ENCODE results near the gene PRKCE.
"Not testable (repeated sequence)": the region's sequence is repeated elsewhere in the genome, so short reads cannot be mapped to it uniquely, and the experiment has no call there.

The PRKCE gene

DNA sequence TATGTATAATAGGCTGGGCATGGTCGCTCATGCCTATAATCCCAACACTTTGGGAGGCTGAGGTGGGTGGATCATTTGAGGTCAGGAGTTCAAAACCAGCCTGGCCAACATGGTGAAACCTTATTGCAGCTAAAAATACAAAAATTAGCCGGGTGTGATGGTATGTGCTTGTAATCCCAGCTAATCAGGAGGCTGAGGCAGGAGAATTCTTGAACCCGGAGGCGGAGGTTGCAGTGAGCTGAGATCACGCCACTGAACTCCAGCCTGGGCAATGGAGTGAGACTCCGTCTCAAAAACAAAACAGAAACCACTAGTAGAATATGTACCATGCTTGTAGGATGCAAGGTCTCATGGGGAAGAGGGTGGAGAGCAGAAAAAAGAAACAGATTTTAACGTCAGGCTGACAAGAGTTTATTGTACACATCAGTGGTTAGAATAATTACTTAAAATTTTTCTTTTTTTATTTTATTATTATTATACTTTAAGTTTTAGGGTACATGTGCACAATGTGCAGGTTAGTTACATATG lies 44.1 kb downstream of the PRKCE start:
- not testable (repeated sequence) for DNase-seq (ENCODE audit: insufficient read length, low spot score); FAIRE-seq

DNA sequence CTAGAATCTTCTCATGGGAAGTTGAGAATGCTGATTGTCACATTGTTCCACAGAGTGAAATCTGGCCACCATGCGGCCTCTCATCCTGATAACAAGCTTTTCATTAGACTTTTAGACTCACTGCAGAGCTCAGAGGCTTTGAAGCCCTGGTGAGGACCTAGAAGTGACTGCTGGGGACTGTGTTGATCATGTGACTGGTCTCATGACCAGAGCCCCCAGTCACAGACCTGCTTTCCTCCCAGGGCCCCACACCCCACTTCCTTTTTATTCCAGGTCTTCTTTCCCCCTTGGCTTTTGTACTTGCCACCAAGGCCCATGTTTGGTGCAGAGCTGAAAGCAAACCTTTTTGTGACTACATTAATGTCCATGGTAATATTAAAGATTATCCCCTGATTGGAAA lies 45.2 kb downstream of the PRKCE start:
- DNase-seq (ENCODE audit: insufficient read length, low spot score): no peak
- FAIRE-seq: no peak

DNA sequence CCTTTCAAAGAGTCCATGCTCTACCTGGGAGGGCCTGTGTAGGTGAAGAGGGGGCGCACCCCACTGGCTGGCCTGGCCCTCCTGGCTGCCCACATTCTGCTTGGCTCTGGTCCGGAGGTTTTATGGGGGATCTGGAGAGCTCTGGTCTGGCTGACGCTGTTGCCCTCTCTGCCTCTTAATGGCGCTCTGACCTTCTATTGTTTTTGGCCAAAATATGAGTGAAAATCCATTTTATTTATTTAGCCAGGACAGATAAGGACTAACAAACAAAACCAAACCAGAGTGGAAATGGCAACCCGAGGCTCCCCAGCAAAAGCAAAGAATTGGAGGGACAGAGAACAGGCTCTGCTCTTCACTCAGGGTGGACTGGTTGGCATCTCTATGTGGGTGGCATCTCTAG lies 45.7 kb downstream of the PRKCE start:
- DNase-seq (ENCODE audit: insufficient read length, low spot score) (no peak), FAIRE-seq (no peak)

DNA sequence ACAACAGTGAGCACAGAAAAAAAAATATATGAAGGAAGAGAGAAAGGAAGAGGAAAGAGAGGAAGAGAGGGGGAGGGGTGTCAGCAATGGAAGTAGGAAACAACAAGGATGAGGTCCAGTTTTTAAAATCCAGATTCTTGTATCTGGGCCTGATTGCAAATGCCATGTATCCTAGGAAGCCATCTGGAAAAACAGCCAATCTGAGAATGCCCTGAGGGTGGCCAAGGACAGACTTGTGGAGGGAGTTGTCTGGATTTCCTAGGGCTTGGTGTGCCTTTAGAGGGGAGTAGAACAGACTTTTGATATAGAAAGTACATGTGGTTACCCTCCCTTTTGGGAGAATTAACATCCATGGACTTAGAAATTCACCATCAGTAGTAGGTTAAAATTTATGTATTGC lies 47.1 kb downstream of the PRKCE start:
- FAIRE-seq (no peak), DNase-seq (ENCODE audit: insufficient read length, low spot score) (no peak)

DNA sequence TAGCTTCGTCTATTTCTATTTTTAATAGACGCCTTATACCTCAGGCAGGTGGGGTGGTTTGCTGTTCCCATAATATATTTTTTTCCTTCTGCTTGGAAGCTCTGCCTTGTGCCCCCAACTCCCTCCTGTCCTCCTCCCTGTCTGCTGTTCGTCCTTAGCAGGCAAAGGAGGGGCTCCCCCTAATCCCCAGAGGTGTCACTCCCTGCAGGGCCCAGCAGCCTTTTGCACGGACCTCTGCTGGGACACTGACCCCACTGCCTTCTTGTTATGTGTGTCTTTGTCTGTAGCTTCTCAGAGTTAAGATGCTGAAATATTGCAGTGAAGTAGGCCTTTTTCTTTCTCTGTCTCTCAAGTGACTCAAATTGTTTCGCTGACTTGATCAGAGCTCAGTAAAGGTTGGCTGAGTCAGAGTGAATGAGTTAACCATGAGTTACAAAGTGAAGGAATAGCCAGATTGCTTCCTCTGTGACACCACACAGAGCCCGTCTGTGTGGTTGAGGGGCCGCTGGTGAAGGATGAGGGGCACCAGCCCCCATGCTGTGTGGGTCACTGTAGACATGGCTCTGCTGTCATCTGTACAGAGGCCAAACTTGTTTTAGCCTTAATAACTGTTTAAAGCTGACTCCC lies 47.7 kb downstream of the PRKCE start:
- DNase-seq (ENCODE audit: insufficient read length, low spot score) (peak; percentile 24), FAIRE-seq (no peak)

DNA sequence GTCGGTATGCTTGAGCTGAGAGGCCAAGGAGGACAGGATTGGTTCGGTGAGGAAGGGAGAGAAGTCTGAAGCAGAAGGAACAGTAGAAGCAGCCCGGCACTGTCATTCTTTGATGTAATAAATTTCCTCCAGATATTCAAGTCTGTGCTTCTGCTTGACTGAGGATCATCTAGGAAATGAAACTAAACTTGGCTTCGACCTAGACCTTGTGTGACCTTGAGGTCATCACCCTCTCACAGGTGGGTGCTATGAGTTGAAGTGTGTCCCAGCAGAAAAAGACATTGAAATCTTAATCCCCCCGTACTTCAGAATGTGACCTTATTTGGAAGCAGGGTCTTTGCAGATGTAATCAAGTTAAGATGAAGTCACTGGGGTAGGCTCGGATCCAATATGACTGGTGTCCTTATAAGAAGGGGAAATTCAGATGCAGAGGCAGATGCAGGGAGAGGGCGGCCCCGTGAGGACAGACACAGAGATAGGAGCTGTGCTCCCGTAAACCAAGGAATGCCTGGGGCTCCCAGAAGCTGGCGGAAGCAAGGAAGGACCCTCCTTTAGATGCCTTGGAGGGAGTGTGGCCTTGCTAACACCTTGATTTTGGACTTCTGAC lies 49.0 kb downstream of the PRKCE start:
- no peak for FAIRE-seq
- no peak for DNase-seq (ENCODE audit: insufficient read length, low spot score)

DNA sequence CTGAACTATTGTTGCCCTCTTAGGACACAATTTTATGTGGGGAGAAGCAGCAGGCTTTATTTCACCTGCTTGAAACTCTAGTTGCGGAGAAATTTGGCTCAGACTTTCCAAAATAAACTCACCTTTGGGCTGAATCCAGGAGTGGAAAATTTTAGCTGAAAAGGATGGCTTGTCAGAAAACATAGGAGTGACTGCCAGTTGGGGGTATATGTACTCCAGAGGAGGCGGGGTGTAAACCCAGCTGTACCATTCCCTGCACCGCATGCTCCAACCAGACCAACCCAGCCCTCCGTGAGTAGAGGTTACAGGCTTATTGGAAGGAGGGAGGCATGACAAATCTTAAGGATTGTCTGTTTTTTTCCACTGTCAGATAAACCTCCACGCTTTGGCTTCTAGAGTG lies 53.8 kb downstream of the PRKCE start:
- DNase-seq (ENCODE audit: insufficient read length, low spot score) (no peak), FAIRE-seq (no peak)

DNA sequence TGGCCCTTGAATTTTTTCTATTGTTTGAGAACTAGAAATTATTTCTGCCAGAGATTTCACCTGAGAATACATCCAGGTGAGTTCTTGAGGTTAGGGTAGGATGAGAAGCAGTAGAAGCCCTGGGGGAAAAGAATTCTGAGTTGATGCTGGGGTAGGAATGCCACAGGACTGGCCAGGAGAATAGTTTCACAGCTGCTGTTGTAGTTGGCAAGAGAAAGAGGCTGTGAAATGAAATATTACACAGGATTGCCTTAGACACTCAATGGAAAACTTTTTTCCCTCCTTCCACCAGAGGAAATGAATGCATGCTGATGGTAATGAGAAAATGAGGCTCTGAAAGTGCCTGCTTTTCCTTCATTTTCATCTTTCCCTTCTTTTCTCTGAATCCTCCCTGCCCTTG lies 54.6 kb downstream of the PRKCE start:
- FAIRE-seq: no peak
- no peak for DNase-seq (ENCODE audit: insufficient read length, low spot score)

DNA sequence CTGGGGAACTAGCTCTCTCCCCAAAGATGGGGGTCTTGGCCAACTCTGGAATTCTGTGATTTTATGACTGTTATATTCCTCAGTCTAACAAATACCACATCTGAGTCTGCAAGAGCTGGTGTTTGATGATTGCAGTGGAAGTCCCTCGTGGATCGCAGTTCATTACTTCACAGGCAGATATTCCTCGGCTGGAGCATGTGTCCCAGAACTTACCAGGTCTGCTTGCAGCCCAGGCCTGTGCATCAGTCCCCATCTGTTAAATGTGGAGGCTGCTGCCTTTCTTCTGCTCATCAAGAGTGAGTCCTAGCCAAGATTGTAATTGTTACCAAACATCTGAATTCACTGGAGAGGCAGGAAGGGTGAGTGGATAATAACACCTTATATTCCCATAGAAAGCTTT lies 55.5 kb downstream of the PRKCE start:
- DNase-seq (ENCODE audit: insufficient read length, low spot score): no peak

DNA sequence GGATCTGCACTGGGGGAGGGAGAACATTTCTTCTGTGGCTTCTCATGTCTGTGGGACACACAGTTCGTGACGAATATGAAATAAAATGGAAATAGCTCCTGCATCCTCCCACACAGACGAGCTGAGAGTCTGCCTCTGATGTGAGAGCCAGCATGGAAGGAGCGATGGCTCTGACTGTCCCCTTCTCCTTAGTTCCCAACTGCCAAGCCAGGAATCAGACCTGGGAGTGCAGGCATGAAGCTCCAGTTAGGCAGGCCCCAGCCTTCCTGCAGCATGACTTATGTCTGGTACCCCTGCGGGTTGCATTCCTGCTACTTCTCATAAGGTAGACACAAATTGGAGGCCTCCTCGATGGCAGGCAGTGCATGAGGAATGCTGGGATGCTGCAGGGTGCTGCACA lies 56.2 kb downstream of the PRKCE start:
- FAIRE-seq (no peak), DNase-seq (ENCODE audit: insufficient read length, low spot score) (no peak)

More for the DNA sequence above, 55.5 kb downstream of the PRKCE start:
- FAIRE-seq: no peak

DNA sequence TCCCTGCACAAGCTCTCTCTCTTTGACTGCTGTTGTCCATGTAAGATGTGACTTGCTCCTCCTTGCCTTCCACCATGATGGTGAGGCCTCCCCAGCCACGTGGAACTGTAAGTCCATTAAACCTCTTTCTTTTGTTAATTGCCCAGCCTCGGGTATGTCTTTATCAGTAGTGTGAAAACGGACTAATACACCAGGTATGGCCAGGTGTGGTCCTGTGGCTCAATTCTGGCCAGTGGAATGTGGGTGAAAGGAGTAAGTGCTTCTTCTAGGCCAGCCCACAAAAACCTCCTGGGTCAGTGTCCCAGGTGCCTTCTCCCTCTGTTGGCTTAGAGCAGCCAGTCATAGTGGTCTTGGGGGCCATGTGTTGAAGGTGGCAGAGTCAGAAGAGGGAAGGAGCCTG lies 57.0 kb downstream of the PRKCE start:
- FAIRE-seq (no peak), DNase-seq (ENCODE audit: insufficient read length, low spot score) (no peak)

DNA sequence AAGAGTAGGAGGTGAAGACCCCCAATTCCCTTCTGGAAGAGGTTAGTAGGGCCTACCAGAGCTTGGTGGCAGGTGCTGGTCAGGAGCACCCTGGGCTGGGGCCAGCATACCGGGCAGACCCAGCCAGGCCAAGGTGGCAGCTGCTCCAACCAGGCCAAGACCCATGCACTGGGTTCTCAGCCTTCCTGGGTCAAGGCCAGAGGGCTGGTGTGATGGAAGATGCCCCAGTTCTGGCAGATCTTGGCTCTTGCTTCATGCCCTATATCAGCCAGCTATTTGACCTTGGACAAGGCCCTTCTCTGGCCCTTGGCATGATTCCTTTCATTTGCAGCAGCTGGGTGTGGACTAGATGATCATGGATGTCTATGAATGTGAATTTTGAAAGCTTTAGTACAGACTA lies 57.7 kb downstream of the PRKCE start:
- DNase-seq (ENCODE audit: insufficient read length, low spot score): no peak
- no peak for FAIRE-seq

DNA sequence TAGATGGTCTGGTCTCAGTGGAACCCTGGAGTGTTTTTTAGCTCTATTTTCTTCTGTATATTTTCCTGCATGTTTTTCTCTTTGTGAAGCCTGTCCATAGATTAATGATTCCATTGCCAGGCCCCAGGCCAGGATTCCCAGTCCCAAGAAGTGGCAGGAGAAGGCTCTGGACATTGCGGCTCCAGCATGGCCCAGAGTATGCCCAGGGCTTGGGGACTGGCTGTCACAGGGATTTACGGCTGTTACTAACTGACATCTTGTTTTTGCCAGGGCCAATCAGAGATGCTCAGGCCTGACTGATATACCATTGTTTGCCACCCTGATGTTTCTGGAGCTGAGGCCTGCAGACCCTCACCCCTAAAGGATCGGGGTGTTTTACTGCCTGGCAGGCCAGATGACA lies 59.0 kb downstream of the PRKCE start:
- FAIRE-seq (no peak), DNase-seq (ENCODE audit: insufficient read length, low spot score) (no peak)

DNA sequence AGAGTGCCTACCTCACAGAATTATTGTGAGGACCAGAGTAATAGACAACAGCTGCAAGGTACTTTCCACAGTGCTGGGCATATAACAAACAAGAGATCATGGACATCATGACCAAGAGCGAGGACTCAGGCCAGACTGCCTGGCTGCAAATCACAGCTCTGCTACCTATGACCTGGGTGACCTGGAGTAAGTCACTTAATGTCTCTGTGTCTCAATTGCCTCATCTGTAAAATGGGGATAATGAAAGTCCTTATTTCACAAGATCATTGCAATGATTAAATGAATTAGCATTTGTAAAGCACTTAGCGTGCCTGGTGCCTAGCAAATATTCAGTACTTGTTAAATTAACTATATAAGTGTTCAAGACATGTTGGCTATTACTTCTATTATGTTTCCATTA lies 59.7 kb downstream of the PRKCE start:
- DNase-seq (ENCODE audit: insufficient read length, low spot score): no peak

DNA sequence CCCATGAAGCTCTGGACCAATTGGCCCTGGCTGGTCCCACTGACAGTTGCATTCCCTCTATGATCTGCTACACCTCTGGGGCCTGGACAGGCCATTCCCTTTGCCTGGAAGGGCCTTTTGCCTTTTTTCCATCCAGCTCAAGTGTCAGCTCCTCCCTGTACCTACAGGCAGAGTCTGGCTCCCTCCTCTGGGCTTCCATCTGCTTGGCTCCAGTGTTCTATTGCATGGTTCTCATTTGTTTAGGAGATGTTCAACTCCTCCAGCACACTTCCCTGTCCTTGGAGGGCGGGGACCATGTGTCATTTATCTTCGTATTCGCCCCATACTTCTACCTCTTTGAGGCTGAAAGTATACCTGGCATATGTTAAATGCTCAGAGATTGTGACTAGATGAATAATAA lies 61.1 kb downstream of the PRKCE start:
- DNase-seq (ENCODE audit: insufficient read length, low spot score) (no peak), FAIRE-seq (no peak)

More for the DNA sequence above, 59.7 kb downstream of the PRKCE start:
- FAIRE-seq: no peak

DNA sequence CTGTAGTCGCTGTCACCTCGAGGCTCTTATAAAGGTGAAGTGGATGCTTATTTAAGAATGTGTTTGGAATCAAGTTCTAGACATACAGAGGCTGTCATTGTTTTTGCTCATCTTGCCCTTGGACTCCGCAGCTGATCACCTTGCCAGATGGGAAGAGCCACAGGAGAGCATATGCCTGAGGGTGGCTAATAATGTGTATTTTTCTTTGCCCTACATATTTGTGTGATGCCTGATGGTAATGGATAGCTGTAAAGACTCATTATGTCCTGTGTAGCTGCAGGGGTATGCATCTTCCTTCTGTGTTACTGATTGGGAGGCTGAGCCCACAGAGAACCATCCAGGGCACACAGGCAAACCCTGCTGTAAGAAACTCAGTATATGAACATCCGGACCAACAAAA lies 61.7 kb downstream of the PRKCE start:
- FAIRE-seq (peak; percentile 36), DNase-seq (ENCODE audit: insufficient read length, low spot score) (no peak)

DNA sequence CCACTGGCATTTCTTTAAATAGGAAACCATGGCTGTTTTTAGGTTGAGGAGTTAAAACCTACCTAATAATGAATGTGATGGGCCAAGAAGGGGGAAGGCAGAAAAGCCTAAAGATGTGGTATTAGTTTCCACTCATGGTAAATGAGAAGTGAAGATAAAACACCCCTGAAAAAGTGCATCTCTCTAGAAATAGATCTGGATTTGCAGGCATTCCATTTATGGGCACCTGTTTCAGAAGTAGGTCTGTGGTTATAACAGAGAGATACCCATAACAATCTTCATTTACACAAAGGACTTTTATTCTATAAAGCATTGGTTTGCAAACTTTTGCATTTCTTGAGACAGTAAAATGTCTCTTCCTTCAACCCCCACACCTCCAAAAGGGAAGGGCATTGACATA lies 62.1 kb downstream of the PRKCE start:
- FAIRE-seq: no peak

DNA sequence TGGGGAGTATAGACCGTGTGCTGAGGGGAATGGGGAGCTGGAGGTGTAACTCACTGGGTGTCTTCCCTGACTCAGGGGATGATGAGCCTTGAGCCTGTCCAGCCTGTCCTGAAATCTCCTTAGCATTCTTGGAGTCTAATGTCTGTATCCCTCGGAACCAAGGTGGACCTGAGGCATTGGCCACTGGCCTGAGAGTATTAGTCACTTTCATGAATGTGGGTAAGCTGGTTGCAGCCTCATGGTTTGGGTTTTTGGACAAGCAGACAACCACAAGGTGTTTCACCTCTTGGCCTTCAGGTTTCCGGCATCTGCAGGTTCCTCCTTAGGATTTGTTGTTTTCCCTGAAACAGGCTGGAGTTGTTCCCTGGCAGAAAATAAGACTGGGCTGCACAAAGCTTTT lies 63.2 kb downstream of the PRKCE start:
- FAIRE-seq (no peak), DNase-seq (ENCODE audit: insufficient read length, low spot score) (no peak)

More for the DNA sequence above, 62.1 kb downstream of the PRKCE start:
- DNase-seq (ENCODE audit: insufficient read length, low spot score): no peak

DNA sequence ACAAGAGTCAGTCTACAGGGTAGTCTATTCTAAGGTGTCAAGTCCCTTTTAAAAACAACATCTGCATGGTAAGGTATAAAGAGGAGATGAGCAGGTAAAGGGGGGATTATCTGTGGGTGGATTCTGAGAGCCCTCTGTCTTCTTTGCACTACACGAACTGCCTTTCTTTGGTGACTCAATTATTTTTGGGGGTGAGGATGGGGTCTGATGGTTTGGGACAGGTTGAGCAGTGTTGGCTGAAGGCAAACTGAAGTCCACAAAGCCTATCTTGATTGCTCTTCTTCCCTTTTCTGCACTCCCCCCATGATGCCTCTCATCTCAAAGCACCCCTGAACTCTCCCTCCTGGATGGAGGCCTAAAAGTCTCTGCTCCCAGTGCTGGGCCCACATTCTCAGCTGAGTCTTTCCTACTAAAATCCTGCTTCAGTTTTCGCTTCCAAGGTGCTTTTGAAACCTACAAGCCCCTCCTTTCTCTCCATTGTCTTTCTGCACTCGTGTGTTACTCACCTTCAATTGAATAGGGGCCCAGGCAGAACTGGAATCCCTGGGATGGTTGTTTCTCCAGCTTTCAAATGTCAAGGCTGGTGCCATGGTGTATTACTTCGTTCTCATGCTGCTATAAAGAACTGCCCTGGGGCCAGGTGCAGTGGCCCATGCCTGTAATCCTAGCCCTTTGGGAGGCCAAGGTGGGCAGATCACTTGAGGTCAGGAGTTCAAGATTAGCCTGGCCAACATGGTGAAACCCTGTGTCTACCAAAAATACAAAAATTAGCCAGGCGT lies 64.3 kb downstream of the PRKCE start:
- no peak for FAIRE-seq
- no peak for DNase-seq (ENCODE audit: insufficient read length, low spot score)

DNA sequence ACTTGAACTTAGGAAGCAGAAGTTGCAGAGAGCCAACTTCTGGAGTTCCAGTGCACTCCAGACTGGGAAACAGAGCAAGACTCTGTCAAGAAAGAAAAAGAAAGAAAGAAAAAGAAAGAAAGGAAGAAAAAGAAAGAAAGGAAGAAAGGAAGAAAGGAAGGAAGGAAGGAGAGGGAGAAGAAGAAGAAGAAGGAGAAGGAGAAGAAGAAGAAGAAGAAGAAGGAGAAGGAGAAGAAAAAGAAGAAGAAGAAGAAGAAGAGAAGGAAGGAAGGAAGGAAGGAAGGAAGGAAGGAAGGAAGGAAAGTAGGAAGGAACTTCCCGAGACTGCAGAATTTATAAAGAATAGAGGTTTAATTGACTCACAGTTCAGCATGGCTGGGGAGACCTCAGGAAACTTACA lies 65.0 kb downstream of the PRKCE start:
- not testable (repeated sequence) for DNase-seq (ENCODE audit: insufficient read length, low spot score); FAIRE-seq

DNA sequence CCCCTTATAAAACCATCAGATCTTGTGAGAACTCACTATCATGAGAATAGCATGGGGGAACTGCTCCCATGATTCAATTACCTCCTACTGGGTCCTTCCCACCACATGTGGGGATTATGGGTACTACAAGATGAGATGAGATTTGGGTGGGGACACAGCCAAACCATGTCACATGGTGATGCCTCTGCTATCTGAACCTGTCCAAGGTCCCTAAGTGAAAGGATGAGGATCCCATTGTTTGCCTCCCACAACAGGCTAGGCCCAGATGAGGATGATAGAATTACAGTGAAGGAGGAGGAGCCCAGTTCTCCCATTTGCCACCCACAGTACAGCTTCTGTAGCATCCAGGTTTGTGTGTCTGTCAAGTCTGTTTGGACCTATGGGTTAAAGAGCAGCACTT lies 65.4 kb downstream of the PRKCE start:
- FAIRE-seq (no peak), DNase-seq (ENCODE audit: insufficient read length, low spot score) (no peak)

DNA sequence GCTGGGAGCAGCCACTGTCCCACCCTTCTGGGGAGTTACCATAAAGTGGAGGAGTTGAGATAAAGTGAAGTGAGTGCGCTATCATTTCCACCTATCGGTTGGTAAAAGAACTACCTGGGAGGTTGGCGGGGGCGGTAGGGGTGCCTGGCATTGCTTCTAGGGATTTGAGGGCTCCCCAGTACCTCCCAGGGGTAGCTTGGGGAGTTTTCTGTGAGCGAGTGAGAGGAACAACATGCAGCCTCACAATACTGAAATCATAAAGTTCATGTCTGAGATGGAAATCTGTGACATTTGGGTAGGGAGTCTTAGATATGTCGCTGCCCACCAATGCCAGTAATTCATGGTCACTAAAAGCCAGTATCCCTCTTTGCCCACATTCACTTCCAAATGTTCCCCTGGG lies 68.7 kb downstream of the PRKCE start:
- DNase-seq (ENCODE audit: insufficient read length, low spot score): no peak

More for the DNA sequence above, 68.7 kb downstream of the PRKCE start:
- FAIRE-seq: no peak
